ENCODE measurements around the gene HEPACAM.

Gene HEPACAM

GRCh38 chr11:124920356-124920755 lies 15.5 kb downstream of the HEPACAM start:
- Histone ChIP-seq H3K9me3 (ENCODE audit: severe bottlenecking) (no peaks in the 10 kb centered on the region), H3K36me3 (no peaks in the 10 kb centered on the region), H3K27me3 (ENCODE audit: insufficient read depth, low read depth, severe bottlenecking) (no peaks in the 10 kb centered on the region), H3K27ac (no peak overlapping the region), H3K4me3 (ENCODE audit: low read depth, low read length) (no peak overlapping the region)
- no peak for DNase-seq
- TF ChIP-seq CTCF (IDR thresholded peaks at IDR 0.05; ENCODE audit: low read depth, low read length): no peak

- Histone ChIP-seq H3K4me3 (ENCODE audit: low read depth, low read length) (no peak overlapping the region), H3K27ac (no peak overlapping the region), H3K9me3 (ENCODE audit: severe bottlenecking) (no peaks in the 10 kb centered on the region), H3K36me3 (no peaks in the 10 kb centered on the region), H3K27me3 (ENCODE audit: insufficient read depth, low read depth, severe bottlenecking) (no peaks in the 10 kb centered on the region)
- no peak for DNase-seq
- TF ChIP-seq CTCF (IDR thresholded peaks at IDR 0.05; ENCODE audit: low read depth, low read length): no peak
These were observed 15.9 kb downstream of the HEPACAM start for GRCh38 chr11:124919898-124920297.

- no peak within 1 kb of the TSS for H3K27ac ChIP-seq
- no peaks in the 10 kb centered on the region for H3K27me3 ChIP-seq (ENCODE audit: insufficient read depth, low read depth, severe bottlenecking)
- no peaks in the 10 kb centered on the region for H3K36me3 ChIP-seq
- TF ChIP-seq CTCF (IDR thresholded peaks at IDR 0.05; ENCODE audit: low read depth, low read length): no peak
- no peak for DNase-seq
- H3K4me3 ChIP-seq (ENCODE audit: low read depth, low read length): no peak within 1 kb of the TSS
- no peaks in the 10 kb centered on the region for H3K9me3 ChIP-seq (ENCODE audit: severe bottlenecking)
These were observed 16.9 kb downstream of the HEPACAM start, which contains the start of gene HEPN1 for GRCh38 chr11:124918950-124919349. TSS of gene HEPN1 (plus strand) at chr11:124919250.

GRCh38 chr11:124917115-124917637 lies 18.7 kb downstream of the HEPACAM start:
- Histone ChIP-seq H3K4me3 (ENCODE audit: low read depth, low read length) (no peak overlapping the region), H3K27ac (no peak overlapping the region), H3K36me3 (no peaks in the 10 kb centered on the region), H3K9me3 (ENCODE audit: severe bottlenecking) (peaks cover under 1% of the 10 kb centered on the region), H3K27me3 (ENCODE audit: insufficient read depth, low read depth, severe bottlenecking) (no peaks in the 10 kb centered on the region)
- TF ChIP-seq CTCF (IDR thresholded peaks at IDR 0.05; ENCODE audit: low read depth, low read length): no peak
- DNase-seq: no peak

- Histone ChIP-seq H3K9me3 (ENCODE audit: severe bottlenecking) (peaks cover 5% of the 10 kb centered on the region), H3K4me3 (ENCODE audit: low read depth, low read length) (no peak overlapping the region), H3K36me3 (no peaks in the 10 kb centered on the region), H3K27me3 (ENCODE audit: insufficient read depth, low read depth, severe bottlenecking) (no peaks in the 10 kb centered on the region), H3K27ac (no peak overlapping the region)
- TF ChIP-seq CTCF (IDR thresholded peaks at IDR 0.05; ENCODE audit: low read depth, low read length): no peak
- no peak for DNase-seq
These were observed 19.5 kb downstream of the HEPACAM start for GRCh38 chr11:124916370-124916710.

Measured in WERI-Rb-1 (cell line).